ENCODE results near the gene MAN1B1.

The MAN1B1 gene

DNA sequence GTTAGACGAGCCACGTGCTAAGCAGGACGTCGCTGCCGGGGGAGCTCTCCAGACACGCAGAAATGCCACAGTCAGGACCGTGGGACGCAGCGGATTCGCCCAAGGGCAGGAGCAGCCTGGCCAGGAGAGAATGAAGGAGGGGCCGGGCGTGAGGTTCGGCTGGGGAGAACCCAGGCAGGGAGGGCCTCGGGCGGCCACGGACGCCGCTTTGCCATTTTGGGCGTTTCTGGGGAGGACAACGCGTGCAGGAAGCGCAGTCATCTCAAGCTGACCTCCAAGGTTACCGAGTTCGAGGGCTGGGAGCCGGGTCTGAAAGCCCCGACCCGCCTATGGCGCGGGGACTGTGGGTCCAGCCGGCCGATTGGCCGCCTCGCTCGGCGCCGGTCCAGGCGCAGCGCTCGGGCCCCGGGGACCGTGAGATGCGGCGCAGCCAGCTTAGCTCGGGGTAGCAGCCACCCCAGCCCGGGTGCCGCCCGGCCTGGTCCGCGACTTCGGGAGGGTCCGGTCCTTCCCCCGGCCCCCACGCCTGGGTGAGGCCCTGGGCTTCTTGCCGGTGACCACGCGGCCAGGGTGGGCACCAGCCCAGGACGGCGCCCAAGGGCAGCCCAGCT lies 760 bp upstream of the MAN1B1 start:
- no peak for DNase-seq (ENCODE audit: low spot score)

DNA sequence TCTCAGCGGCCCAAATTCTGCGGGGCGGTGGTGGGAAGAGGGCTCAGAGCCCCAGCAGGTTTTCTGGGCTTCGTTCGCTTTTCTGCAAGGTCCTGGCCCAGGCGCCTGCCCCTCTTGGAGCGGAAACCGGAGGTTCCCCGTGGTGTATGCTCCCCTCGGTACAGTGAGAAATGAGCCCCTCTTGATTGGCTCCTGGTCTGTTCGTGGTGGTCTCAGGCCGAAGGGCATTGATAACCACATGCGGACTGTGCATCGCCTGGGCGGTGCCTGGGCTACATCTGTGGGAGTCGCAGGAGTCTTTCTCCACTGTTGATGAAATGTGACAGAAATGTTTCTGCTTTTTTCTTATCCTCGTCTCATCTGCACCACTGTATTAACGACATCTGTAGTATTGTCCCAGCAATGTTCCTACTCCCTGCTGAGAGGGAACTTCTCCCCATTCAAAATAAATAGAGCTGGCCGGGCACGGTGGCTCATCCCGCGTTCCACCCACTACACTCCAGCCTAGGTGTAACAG lies 682 bp downstream of the MAN1B1 start:
- DNase-seq (ENCODE audit: low spot score), result no peak

DNA sequence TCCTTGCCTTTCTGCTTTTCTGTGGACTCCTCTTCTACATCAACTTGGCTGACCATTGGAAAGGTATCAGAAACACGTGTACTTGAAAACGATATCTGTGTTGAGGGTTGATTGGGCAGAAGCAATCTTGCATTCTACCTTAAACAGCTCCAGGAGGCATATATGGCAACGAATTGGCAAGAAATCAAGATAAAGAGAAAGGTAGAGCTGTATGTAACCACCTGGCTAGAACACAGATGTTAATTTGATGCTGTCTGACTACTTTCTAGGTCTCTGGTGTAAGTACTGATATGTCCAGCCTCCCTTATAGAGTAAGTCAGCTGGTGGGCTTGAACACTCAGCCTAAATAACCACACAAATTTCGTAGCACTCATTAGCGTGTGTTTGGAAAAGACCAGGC lies 1.3 kb downstream of the MAN1B1 start:
- DNase-seq (ENCODE audit: low spot score), result no peak

DNA sequence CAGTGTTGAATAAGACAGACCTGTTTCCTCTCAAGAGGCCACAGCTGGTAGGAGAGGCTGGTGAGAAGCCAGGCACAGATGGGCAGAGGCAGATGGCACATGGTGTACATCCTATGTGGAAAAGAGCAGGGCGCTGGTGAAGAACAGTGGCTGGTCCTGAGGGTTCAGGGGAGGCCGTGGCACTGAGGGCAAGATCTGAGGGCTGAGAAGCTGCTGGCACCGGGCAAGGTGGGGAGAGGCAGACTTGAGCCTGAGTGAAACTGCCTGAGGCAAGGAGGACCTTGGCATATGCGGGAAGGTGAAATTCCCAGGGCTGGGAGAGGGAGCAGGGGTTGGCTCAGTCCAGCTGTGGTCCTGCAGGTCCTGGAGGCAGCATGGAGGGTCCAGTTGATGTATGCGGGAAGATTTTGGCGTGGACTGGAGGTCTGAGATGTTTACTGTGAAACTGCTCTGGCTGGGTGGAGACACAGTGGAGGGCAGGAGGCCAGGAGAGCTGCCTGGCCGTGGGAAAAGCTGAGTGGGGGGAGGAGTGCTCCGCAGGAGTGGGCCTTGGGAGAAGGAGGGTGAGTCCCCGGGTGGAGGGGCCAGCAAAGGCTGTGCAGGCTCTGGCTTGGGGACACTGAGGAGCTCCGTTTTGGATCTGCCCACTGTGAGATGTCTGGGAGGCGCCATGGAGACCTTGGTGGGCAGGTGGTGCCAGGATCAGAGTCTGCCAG lies 2.6 kb downstream of the MAN1B1 start:
- DNase-seq (ENCODE audit: low spot score), result no peak

DNA sequence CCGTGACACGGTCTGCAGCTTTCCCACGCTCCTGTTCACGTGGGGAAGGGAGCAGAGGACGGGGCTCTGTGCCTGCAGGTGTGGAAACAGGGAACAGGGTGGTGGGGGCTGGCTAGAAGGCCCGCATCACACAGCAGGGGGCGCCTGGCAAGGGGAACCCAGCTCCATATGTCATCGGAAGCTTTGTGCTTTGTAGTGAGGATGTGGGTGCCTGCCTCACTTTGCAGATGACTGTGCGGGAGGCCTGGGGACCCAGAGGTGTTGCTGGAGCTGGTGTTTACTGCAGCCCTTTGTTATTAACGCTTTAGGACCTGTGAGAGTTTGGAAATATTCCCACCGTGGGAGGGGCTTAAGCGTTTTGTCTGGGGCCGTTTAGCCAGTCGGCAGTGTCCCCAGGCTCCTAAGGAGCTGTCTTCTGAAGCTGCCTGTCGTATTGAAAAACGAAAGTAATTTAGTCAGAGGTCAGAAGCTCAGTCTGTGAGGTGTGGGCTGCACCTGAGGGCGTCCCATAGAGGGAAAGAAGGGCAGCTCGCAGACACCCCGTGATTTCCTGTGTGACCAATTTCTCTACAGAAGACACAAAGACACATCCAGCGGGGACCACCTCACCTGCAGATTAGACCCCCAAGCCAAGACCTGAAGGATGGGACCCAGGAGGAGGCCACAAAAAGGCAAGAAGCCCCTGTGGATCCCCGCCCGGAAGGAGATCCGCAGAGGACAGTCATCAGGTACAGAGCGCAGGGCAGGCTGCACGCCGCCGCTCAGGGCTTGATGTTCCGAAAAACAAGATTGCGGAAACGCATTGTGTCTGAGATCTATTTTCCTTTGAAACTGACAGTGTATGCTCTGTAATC lies 9.1 kb downstream of the MAN1B1 start:
- no peak for DNase-seq (ENCODE audit: low spot score)

DNA sequence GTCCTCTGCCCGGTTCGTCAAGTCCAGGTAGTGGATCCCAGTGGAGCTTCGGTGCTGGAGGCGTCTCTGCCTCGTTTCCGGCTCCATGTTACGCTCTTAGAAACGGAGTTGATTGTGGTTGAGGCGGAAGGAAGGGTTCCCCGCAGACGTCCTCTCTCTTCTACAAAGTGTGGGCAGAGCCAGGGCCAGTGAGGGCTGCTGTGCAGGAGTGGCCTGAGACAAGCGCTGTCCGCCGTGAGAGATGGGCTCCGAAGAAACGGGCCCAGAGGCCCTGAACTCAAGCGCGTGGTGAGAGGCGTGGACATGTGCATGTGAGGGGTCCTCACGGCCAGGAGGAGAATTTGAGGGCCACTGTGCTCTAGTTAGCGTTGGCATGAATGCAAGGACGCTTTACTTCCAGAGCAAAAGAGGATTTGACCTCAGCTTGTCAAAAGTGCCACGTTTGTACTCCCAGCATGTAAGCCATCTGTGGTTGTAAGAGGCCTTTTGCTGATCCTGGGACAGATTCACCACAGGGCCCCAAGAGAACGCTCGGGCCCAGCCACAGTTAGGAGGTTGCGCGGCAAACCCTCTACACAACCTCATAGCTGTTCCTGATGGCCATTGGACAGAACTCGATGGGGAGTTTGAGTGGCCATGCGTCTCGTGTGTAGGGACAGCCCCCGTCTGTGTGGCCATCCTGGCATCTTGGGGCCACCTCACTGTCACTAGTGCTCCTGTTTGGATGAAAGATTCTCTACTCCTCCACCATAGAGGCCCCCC lies 10.2 kb downstream of the MAN1B1 start:
- no peak for DNase-seq (ENCODE audit: low spot score)

DNA sequence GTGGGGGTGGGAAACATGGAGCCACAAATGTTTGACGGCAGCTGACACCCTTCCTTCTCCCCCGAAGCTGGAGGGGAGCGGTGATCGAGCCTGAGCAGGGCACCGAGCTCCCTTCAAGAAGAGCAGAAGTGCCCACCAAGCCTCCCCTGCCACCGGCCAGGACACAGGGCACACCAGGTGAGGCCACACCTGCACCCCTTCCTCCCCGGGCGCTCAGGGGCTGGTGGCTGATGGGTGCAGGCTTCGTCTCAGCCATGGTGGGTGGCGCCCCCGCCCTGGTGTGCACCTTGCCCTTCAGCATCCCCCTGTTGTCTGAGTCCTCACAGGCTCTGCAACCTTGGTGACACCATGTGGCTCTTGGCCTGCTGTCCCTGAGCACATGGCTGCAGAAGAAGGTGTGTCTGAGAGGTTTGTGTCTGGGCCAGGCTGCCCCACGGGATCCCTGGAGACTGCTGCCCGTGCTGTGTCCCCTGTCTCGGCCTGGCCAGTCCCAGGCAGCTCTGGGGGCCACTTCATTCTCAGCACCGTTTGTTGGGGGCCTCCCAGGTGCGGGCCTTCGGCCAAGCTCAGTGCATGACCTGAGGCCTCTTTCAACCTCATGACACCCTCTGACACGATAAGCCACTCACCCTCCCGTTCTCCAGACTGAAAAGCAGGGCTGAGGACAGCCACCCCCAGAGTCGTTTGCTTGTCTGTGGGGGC lies 11.1 kb downstream of the MAN1B1 start:
- DNase-seq (ENCODE audit: low spot score), result no peak

DNA sequence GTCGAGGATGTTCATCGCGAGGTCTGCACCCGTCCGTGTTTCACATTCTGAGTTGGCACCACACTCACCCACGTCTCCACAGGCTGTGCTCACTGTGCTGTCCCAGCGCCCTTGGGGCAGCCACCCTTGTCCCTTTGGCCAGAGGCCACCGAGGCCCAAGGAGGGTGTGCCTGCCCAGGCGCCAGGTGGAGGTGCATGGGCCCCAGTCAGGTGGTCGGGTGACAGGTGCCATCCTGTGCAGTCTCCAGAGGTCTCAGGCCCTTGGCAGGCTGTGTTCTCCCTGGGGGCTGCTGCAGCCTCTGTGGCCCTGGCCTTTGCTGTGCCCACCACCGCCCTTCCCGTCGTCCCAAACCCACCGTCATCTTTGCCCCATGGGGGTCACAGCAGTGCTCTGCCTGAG lies 12.4 kb downstream of the MAN1B1 start:
- DNase-seq (ENCODE audit: low spot score), result no peak

DNA sequence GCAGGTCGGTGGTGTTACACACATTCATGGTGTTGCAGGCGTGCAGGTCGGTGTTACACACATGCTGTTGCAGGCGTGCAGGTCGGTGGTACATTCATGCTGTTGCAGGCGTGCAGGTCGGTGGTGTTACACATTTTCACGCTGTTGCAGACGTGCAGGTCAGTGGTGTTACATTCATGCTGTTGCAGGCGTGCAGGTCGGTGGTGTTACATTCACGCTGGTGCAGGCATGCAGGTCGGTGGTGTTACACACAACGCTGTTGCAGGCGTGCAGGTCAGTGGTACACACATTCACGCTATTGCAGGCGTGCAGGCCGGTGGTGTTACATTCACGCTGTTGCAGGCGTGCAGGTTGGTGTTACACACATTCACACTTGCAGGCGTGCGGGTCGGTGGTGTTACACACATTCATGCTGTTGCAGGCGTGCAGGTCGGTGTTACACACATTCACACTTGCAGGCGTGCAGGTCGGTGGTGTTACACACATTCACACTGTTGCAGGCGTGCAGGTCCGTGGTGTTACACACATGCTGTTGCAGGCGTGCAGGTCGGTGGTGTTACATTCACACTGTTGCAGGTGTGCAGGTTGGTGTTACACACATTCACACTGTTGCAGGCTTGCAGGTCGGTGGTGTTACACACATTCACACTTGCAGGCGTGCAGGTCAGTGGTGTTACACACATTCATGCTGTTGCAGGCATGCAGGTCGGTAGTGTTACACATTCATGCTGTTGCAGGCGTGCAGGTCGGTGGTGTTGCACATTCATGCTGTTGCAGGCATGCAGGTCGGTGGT lies 16.6 kb downstream of the MAN1B1 start:
- no peak for DNase-seq (ENCODE audit: low spot score)

DNA sequence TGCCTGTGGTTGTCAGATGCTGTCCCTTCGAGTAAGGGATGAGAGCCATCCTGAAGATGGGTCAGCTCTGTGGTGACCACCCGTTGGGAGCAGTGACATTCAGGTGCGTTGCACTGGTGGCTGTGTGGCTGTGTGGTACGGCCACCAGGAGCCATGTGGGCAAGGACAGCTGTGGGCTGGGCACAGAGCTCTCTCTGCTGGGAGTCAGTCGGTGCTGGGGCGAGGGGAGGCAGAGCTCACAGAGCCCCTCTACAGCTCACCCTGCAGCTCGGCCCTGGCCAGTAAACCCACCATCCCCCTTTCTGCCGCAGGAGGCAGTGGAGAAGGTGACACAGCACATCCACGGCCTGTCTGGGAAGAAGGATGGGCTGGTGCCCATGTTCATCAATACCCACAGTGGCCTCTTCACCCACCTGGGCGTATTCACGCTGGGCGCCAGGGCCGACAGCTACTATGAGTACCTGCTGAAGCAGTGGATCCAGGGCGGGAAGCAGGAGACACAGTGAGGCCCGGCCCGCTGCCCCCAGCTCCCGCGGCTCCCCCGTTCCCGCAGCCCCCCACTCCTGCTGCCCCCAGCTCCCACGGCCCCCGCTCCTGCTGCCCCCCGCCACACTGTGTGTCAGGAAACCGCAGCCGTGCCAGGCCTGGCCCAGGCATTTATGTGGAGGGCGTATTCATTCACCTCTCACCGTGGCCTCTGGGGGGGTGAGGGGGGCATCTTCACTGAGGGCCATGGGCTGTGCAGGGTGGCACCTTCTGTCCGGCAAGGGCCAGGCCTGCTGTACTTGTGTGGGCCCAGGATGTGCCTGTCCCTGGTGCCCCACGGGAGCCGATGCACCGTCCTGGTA lies 19.3 kb downstream of the MAN1B1 start:
- DNase-seq (ENCODE audit: low spot score), result no peak

DNA sequence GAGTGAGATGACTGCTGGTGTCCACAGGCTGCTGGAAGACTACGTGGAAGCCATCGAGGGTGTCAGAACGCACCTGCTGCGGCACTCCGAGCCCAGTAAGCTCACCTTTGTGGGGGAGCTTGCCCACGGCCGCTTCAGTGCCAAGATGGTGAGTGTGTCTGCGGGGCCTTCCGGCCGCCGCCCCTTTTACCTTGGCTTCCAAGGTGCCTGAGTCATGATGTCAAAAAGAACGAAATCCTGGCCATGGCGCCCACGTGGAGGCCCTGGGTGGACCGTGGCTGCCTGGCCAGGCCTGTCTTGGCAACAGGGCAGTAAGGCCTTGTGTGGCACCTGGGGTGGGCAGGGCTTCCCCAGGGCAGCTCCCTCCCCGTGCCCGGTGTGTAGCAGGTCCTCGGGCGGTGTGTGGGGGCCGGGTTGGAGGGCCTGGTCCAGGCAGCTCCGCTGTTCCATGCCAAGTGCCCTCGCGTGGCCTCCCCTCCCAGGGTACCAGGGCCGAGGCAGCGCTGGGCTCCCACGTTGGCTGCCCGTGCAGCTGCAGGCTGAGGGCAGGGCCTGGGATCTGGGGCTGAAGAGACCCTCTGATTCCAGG lies 20.0 kb downstream of the MAN1B1 start:
- DNase-seq (ENCODE audit: low spot score), result no peak

DNA sequence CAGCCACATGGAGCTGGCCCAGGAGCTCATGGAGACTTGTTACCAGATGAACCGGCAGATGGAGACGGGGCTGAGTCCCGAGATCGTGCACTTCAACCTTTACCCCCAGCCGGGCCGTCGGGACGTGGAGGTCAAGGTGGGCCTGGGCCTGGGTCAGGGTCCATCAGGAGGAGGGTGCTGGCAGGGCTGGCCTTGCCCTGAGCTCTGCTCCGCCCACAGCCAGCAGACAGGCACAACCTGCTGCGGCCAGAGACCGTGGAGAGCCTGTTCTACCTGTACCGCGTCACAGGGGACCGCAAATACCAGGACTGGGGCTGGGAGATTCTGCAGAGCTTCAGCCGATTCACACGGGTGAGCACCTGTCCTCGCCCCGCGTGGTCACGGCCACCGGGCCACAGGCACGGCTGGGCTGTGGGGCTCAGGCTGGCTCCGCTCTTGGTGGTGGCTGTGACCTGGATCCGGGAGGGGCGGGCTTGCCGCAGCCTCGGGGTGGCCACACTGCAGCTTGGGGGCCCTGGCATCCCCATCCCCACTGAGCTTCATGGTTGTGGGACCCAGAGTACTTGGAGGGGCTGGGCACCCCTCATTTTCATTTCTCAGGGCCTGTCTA lies 20.6 kb downstream of the MAN1B1 start:
- no peak for DNase-seq (ENCODE audit: low spot score)

DNA sequence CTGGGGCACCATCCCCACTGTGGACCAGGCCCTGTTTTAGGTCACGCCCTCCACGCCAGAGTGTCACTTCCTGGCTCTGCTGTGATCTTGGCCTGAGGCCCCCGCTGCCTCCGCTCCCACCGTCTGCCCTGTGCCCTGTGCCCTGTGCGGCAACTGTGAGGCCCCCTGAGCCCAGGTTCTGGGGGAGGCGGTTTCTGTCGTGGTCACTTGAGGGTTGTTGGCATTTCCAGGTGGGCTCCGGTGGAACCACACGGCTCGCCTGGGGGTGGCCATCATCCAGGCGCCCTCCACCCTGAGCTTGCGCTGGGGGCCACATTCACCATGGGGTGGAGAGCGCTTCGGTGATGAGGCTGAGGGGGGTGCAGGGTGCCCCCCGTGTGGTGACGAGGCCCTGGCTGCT lies 21.2 kb downstream of the MAN1B1 start:
- DNase-seq (ENCODE audit: low spot score), result no peak

DNA sequence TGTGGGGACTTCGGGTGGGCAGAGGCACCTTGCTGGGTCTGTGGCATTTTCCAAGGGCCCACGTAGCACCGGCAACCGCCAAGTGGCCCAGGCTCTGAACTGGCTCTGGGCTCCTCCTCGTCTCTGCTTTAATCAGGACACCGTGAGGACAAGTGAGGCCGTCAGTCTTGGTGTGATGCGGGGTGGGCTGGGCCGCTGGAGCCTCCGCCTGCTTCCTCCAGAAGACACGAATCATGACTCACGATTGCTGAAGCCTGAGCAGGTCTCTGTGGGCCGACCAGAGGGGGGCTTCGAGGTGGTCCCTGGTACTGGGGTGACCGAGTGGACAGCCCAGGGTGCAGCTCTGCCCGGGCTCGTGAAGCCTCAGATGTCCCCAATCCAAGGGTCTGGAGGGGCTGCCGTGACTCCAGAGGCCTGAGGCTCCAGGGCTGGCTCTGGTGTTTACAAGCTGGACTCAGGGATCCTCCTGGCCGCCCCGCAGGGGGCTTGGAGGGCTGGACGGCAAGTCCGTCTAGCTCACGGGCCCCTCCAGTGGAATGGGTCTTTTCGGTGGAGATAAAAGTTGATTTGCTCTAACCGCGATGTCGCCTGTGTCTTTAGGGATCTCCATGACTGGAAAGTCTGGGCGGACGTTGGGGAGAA lies 21.9 kb downstream of the MAN1B1 start:
- DNase-seq (ENCODE audit: low spot score), result no peak

DNA sequence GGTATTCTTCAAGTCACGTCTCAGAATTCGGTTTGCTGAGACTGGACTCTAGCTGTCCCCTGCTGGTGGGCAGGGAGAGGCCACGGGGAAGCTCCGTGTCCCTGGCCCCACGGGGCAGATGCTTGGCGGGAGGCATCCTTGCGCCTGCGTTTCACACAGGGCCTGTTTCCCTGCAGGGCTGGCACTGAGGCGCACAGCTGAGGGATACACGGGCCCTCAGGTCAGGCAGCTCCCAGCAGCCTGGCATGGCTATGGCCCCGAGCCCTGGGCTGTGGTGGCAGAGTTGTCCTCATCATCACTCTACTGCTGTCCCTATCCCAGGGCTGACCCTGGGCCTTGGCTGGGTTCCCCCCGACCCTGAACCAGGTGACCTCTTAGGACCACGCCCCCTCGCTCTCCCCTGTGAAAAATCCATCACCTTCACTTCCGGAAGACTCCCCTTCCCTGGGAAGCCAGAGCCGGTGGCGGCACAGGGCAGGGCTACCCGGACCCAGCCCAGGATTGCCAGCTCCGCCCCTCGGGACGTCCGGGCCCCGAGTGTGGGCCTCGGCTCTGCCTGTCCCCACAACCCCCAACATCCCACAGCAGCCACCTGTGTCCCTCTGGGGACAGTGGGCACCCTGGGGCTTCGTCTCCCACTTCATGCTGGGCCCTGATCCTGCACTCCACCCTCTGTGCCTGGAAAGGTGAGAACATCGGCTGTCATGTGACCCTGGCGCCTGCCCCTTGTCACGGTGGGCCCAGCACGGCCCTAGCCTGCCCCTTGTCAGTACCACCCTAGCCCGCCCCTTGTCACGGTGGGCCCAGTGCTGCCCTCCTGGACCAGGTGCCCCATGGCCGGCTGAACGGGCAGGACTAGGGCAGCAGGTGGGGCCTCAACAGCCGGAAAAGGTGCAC lies 22.7 kb downstream of the MAN1B1 start:
- no peak for DNase-seq (ENCODE audit: low spot score)

DNA sequence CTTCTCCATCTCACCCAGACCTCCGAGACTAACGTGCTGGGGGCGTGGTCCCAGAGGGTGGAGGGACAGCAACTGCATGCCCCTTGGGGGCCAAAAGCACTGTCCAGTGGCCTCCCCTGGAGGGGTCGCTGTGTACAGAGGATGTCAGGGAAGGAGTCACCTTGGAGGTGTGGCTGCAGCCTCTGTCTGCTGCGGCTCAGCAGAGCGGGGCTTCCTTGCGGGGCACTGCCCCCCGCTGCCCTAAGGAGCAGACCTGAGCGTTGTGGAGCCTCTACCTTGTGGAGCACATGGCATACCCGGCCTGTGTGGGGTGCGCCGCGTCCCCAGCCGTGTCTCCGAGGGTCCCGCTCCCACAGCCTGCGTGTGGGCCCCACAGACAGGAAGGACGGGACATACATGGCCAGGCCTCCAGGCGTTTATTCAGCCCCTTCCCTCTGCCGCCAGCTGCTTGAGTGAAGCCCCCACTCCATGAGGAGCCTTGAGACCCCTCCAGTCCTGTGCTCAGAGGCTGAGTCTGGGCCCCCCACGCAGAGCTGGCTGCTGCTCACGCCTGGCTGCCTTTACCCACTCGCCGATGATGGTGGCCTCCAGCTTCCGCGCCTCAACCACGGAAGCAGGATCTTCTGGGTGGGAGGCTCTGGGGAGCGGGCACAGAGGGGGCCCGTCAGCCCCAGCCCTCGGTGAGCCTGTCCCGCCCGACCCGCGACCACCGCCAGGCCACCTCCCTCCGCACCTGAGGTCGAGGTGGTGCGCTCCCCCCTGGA lies 23.5 kb downstream of the MAN1B1 start:
- DNase-seq (ENCODE audit: low spot score), result no peak

Measured in left forelimb (tissue), 1 donor.